ENCODE results near the gene BARHL1. TPM values are rescaled to one million over a fixed set of nuclear protein-coding genes. Genes with fewer than 3 reads are reported as not detected.

Gene BARHL1
- polyA plus RNA-seq, 1 of the 3 experiments (the other 2 are of a cell fraction) = not detected

DNA sequence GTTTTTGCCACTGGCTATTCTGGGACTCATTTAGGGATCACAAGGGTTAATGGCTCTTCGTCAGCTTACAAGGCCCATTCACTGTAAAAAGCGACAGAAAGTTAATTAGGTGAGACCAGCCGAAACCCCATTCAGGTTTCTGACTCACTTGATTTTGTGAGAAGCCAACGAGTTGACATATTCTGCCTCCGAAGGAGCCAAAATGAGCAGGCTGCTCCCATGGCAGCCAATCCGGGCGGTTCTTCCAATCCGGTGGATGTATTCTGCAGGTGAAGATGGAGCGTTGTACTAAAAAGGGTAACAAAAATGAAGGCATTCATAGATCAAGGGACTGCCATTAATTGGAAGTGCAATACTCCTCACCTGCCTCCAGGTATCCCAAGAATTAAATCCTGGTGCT, 47.7 kb downstream of the BARHL1 start:
- POLR2A ChIA-PET = no interaction called here
- peaks cover 3% of the 10 kb centered on the region; the same call in 1 of the 2 replicates for H4K20me1 ChIP-seq (ENCODE audit: insufficient read depth)
- H3K36me3 ChIP-seq (replicated peaks in 1 of 2; ENCODE audit: control insufficient read depth in 1 of 2, insufficient read depth in 2 of 2, low read length in 1 of 2) = peaks cover 50 to 74% of the 10 kb centered on the region in 2 experiments
- no peaks in the 10 kb centered on the region for H3K27me3 ChIP-seq (ENCODE audit: insufficient read depth)
- no peak overlapping the region for H2AFZ ChIP-seq (ENCODE audit: low read depth)
- no peak for DNase-seq
- no peak for TF ChIP-seq MEF2A (IDR thresholded peaks at IDR 0.05; ENCODE audit: borderline replicate concordance, low read depth)
- TF ChIP-seq, protein P1, sequence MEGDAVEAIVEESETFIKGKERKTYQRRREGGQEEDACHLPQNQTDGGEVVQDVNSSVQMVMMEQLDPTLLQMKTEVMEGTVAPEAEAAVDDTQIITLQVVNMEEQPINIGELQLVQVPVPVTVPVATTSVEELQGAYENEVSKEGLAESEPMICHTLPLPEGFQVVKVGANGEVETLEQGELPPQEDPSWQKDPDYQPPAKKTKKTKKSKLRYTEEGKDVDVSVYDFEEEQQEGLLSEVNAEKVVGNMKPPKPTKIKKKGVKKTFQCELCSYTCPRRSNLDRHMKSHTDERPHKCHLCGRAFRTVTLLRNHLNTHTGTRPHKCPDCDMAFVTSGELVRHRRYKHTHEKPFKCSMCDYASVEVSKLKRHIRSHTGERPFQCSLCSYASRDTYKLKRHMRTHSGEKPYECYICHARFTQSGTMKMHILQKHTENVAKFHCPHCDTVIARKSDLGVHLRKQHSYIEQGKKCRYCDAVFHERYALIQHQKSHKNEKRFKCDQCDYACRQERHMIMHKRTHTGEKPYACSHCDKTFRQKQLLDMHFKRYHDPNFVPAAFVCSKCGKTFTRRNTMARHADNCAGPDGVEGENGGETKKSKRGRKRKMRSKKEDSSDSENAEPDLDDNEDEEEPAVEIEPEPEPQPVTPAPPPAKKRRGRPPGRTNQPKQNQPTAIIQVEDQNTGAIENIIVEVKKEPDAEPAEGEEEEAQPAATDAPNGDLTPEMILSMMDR (IDR thresholded peaks at IDR 0.05) = no peak
- TF ChIP-seq, protein P2, sequence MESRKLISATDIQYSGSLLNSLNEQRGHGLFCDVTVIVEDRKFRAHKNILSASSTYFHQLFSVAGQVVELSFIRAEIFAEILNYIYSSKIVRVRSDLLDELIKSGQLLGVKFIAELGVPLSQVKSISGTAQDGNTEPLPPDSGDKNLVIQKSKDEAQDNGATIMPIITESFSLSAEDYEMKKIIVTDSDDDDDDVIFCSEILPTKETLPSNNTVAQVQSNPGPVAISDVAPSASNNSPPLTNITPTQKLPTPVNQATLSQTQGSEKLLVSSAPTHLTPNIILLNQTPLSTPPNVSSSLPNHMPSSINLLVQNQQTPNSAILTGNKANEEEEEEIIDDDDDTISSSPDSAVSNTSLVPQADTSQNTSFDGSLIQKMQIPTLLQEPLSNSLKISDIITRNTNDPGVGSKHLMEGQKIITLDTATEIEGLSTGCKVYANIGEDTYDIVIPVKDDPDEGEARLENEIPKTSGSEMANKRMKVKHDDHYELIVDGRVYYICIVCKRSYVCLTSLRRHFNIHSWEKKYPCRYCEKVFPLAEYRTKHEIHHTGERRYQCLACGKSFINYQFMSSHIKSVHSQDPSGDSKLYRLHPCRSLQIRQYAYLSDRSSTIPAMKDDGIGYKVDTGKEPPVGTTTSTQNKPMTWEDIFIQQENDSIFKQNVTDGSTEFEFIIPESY (IDR thresholded peaks at IDR 0.05; ENCODE audit: borderline replicate concordance, low read depth) = no peak
- TF ChIP-seq, protein P3, sequence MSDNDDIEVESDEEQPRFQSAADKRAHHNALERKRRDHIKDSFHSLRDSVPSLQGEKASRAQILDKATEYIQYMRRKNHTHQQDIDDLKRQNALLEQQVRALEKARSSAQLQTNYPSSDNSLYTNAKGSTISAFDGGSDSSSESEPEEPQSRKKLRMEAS (IDR thresholded peaks at IDR 0.05; ENCODE audit: low read depth) = no peak
- TF ChIP-seq EZH2phosphoT487 (IDR thresholded peaks at IDR 0.05; ENCODE audit: borderline replicate concordance, low read depth) = no peak
- TF ChIP-seq RXRA (IDR thresholded peaks at IDR 0.05; ENCODE audit: borderline replicate concordance, low read depth) = no peak
- TF ChIP-seq CHD2 (IDR thresholded peaks at IDR 0.05; ENCODE audit: low read length, partially characterized antibody) = no peak
- no peak for TF ChIP-seq GATA2 (CRISPR knock-in tag; IDR thresholded peaks at IDR 0.05)
- no peak for TF ChIP-seq TAF1 (IDR thresholded peaks at IDR 0.05; ENCODE audit: borderline replicate concordance, low read depth, low read length)
- TF ChIP-seq FOXM1 (IDR thresholded peaks at IDR 0.05; ENCODE audit: low read depth) = no peak
- TF ChIP-seq, protein P4, sequence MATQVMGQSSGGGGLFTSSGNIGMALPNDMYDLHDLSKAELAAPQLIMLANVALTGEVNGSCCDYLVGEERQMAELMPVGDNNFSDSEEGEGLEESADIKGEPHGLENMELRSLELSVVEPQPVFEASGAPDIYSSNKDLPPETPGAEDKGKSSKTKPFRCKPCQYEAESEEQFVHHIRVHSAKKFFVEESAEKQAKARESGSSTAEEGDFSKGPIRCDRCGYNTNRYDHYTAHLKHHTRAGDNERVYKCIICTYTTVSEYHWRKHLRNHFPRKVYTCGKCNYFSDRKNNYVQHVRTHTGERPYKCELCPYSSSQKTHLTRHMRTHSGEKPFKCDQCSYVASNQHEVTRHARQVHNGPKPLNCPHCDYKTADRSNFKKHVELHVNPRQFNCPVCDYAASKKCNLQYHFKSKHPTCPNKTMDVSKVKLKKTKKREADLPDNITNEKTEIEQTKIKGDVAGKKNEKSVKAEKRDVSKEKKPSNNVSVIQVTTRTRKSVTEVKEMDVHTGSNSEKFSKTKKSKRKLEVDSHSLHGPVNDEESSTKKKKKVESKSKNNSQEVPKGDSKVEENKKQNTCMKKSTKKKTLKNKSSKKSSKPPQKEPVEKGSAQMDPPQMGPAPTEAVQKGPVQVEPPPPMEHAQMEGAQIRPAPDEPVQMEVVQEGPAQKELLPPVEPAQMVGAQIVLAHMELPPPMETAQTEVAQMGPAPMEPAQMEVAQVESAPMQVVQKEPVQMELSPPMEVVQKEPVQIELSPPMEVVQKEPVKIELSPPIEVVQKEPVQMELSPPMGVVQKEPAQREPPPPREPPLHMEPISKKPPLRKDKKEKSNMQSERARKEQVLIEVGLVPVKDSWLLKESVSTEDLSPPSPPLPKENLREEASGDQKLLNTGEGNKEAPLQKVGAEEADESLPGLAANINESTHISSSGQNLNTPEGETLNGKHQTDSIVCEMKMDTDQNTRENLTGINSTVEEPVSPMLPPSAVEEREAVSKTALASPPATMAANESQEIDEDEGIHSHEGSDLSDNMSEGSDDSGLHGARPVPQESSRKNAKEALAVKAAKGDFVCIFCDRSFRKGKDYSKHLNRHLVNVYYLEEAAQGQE (IDR thresholded peaks at IDR 0.05; ENCODE audit: low read depth, low read length) = no peak
- TF ChIP-seq, protein P5, sequence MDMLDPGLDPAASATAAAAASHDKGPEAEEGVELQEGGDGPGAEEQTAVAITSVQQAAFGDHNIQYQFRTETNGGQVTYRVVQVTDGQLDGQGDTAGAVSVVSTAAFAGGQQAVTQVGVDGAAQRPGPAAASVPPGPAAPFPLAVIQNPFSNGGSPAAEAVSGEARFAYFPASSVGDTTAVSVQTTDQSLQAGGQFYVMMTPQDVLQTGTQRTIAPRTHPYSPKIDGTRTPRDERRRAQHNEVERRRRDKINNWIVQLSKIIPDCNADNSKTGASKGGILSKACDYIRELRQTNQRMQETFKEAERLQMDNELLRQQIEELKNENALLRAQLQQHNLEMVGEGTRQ (IDR thresholded peaks at IDR 0.05; ENCODE audit: borderline replicate concordance, low read depth, low read length) = no peak
- TF ChIP-seq, protein P6, sequence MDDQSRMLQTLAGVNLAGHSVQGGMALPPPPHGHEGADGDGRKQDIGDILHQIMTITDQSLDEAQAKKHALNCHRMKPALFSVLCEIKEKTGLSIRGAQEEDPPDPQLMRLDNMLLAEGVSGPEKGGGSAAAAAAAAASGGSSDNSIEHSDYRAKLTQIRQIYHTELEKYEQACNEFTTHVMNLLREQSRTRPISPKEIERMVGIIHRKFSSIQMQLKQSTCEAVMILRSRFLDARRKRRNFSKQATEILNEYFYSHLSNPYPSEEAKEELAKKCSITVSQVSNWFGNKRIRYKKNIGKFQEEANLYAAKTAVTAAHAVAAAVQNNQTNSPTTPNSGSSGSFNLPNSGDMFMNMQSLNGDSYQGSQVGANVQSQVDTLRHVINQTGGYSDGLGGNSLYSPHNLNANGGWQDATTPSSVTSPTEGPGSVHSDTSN (IDR thresholded peaks at IDR 0.05) = no peak
- no peak for TF ChIP-seq FOXJ3 (CRISPR knock-in tag; IDR thresholded peaks at IDR 0.05)
- no peak for TF ChIP-seq RFX5 (IDR thresholded peaks at IDR 0.05; ENCODE audit: low read length)
- no peak for TF ChIP-seq RCOR1 (IDR thresholded peaks at IDR 0.05; ENCODE audit: low read length)
- no peak for TF ChIP-seq SIN3A (IDR thresholded peaks at IDR 0.05; ENCODE audit: borderline replicate concordance, low read depth, low read length)
- TF ChIP-seq JUND (IDR thresholded peaks at IDR 0.05) = no peak
- TF ChIP-seq EP300 (IDR thresholded peaks at IDR 0.05; ENCODE audit: borderline replicate concordance in 1 of 2, low read depth in 1 of 2, low read length in 1 of 2) = no peak
- TF ChIP-seq TCF12 (IDR thresholded peaks at IDR 0.05) = no peak
- WGBS (ENCODE audit: low lambda C conversion rate) = 93% methylated on average over 9 of the region's 9 CpGs
- no peaks in the 10 kb centered on the region for H3K9me2 ChIP-seq
- H3F3A ChIP-seq (replicated peaks; ENCODE audit: insufficient read depth) = peaks cover 6% of the 10 kb centered on the region
- H3K9ac ChIP-seq = no peak overlapping the region
- no peak overlapping the region for H3K4me3 ChIP-seq (ENCODE audit: low read depth in 2 of 2, low read length in 1 of 2)
- H3K27ac ChIP-seq (ENCODE audit: low read depth in 2 of 2, low read length in 1 of 2) = no peak overlapping the region
- H3K9me3 ChIP-seq = no peaks in the 10 kb centered on the region
- H3K79me2 ChIP-seq (ENCODE audit: insufficient read depth) = no peaks in the 10 kb centered on the region
- H3K4me1 ChIP-seq (ENCODE audit: control insufficient read depth in 1 of 2, insufficient read depth in 2 of 2, low read depth in 1 of 2, low read length in 1 of 2) = no peaks in the 10 kb centered on the region; a peak in 1 of 4 replicates
- no peak overlapping the region for H3K4me2 ChIP-seq
- CTCF ChIA-PET = no interaction called here

All from SK-N-SH (cell line).